WTC11 (cell line): ENCODE results near the gene GABRR2. TPM values are rescaled to one million over a fixed set of nuclear protein-coding genes. Genes with fewer than 3 reads are reported as not detected.

Experiments
- ATAC-seq: fragments of 200-7000 bp; cut with Tn5 transposase; 2 replicates; pipeline ENCODE4 v1.10.0; 2021; ENCODE audit warnings: mild to moderate bottlenecking, moderate library complexity
- CTCF ChIA-PET: fragments of 300-600 bp; sonication (Branson Sonifier 250); formaldehyde crosslinking; loops from one replicate; lab custom pipeline; 2021; ENCODE audit warnings: antibody characterized with exemption; lab: Charles Lee
- POLR2A ChIA-PET: fragments of 350-600 bp; sonication (Branson Sonifier 250); formaldehyde crosslinking; loops from one replicate; lab custom pipeline; 2021; ENCODE audit warnings: antibody characterized with exemption; lab: Charles Lee
- DNase-seq: peaks from one replicate; pipeline ENCODE4 v3.0.0; 2021; ENCODE audit warnings: low spot score
- H3K27ac Mint-ChIP-seq: 2 replicates; pipeline ENCODE4 v1.8.0; 2021; ENCODE audit warnings: mixed read lengths
- H3K27me3 Mint-ChIP-seq: 2 replicates; pipeline ENCODE4 v1.8.0; 2021; ENCODE audit warnings: low read depth, mild to moderate bottlenecking, moderate library complexity, mixed read lengths
- H3K36me3 Mint-ChIP-seq: 2 replicates; pipeline ENCODE4 v1.8.0; 2021; ENCODE audit warnings: mixed read lengths
- H3K4me1 Mint-ChIP-seq: 2 replicates; pipeline ENCODE4 v1.8.0; 2022; ENCODE audit warnings: mixed read lengths
- H3K4me3 Mint-ChIP-seq: 2 replicates; pipeline ENCODE4 v1.8.0; 2021; ENCODE audit warnings: mild to moderate bottlenecking, moderate library complexity, mixed read lengths
- H3K9me3 Mint-ChIP-seq: 2 replicates; pipeline ENCODE4 v1.8.0; 2021; ENCODE audit warnings: mixed read lengths
- ATF1 ChIP-seq: sonication (generic); formaldehyde crosslinking; IDR thresholded peaks from 2 replicates; pipeline ENCODE4 v1.8.1; 2023; ENCODE audit warnings: mild to moderate bottlenecking, moderate library complexity, missing genetic modification reagents
- ETV6 ChIP-seq: sonication (generic); formaldehyde crosslinking; IDR thresholded peaks from 2 replicates; pipeline ENCODE4 v1.8.1; 2022; ENCODE audit warnings: mild to moderate bottlenecking, missing genetic modification reagents
- FOXK1 ChIP-seq: sonication (generic); formaldehyde crosslinking; IDR thresholded peaks from 2 replicates; pipeline ENCODE4 v1.8.0; 2022; ENCODE audit warnings: mild to moderate bottlenecking, moderate library complexity, missing genetic modification reagents
- MYBL2 ChIP-seq: sonication (generic); formaldehyde crosslinking; IDR thresholded peaks from 2 replicates; pipeline ENCODE4 v1.8.1; 2023; ENCODE audit warnings: mild to moderate bottlenecking, moderate library complexity, missing genetic modification reagents
- NR3C1 ChIP-seq: sonication (generic); formaldehyde crosslinking; conservative IDR thresholded peaks from 2 replicates; pipeline ENCODE4 v1.8.1; 2023; ENCODE audit warnings: low read depth, mild to moderate bottlenecking, missing genetic modification reagents
- PRRX2 ChIP-seq: fragments of 250-450 bp; sonication (Bioruptor Pico); IDR thresholded peaks from 2 replicates; pipeline ENCODE4 v1.8.0; 2021; ENCODE audit warnings: mild to moderate bottlenecking
- SMAD3 ChIP-seq: sonication (generic); formaldehyde crosslinking; IDR thresholded peaks from 2 replicates; pipeline ENCODE4 v1.8.0; 2022; ENCODE audit warnings: missing genetic modification reagents, mild to moderate bottlenecking, borderline replicate concordance
- SP1 ChIP-seq: sonication (generic); formaldehyde crosslinking; conservative IDR thresholded peaks from 2 replicates; pipeline ENCODE4 v1.8.1; 2022; ENCODE audit warnings: missing genetic modification reagents
- TEAD1 ChIP-seq: sonication (generic); formaldehyde crosslinking; IDR thresholded peaks from 2 replicates; pipeline ENCODE4 v1.8.0; 2022; ENCODE audit warnings: mild to moderate bottlenecking, missing genetic modification reagents
- total RNA-seq: library from RNA; stranded (reverse); gene quantifications from 3 replicates; pipeline ENCODE4 v1.2.3, GENCODE V29; 2021
- TF ChIP-seq, protein P1 (sequence below): sonication (generic); formaldehyde crosslinking; IDR thresholded peaks from 2 replicates; pipeline ENCODE4 v1.8.1; 2023; ENCODE audit warnings: mild to moderate bottlenecking, missing genetic modification reagents
- TF ChIP-seq, protein P2 (sequence below): fragments of 250-450 bp; sonication (Bioruptor Pico); IDR thresholded peaks from 2 replicates; pipeline ENCODE4 v1.9.0; 2021; ENCODE audit warnings: mild to moderate bottlenecking, borderline replicate concordance
- TF ChIP-seq, protein P3 (sequence below): sonication (generic); formaldehyde crosslinking; IDR thresholded peaks from 2 replicates; pipeline ENCODE4 v1.8.1; 2023; ENCODE audit warnings: mild to moderate bottlenecking, missing genetic modification reagents, moderate library complexity
- TF ChIP-seq, protein P4 (sequence below): sonication (generic); formaldehyde crosslinking; IDR thresholded peaks from 2 replicates; pipeline ENCODE4 v1.8.1; 2022; ENCODE audit warnings: low read depth, mild to moderate bottlenecking, moderate library complexity, missing genetic modification reagents, borderline replicate concordance
- TF ChIP-seq, protein P5 (sequence below): sonication (generic); formaldehyde crosslinking; IDR thresholded peaks from 2 replicates; pipeline ENCODE4 v1.8.0; 2023; ENCODE audit warnings: mild to moderate bottlenecking, missing genetic modification reagents
- TF ChIP-seq, protein P6 (sequence below): sonication (generic); formaldehyde crosslinking; conservative IDR thresholded peaks from 2 replicates; pipeline ENCODE4 v1.8.1; 2022; ENCODE audit warnings: mild to moderate bottlenecking, missing genetic modification reagents

Gene GABRR2
- total RNA-seq, 1 experiment from 2014 or later: not detected

DNA sequence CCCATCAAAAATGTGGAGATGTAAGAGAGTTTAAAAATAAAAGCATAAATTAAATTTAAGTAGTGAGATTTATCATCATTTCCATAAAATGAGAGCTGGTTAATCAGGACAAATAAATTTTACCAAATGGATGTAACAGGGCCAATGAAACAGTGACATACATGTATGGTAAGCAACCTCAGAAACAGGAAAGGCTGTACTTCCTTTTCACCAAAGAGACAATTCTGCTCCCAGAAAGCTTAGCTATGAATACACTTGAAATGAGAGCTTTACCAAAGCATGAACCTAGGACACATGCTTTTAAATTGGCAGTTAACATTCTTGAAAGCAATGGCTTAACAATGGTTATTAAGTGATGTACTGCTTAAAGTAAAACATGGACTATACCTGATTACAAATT is 49.5 kb upstream of the GABRR2 start (continued):
- TF ChIP-seq, protein P1, sequence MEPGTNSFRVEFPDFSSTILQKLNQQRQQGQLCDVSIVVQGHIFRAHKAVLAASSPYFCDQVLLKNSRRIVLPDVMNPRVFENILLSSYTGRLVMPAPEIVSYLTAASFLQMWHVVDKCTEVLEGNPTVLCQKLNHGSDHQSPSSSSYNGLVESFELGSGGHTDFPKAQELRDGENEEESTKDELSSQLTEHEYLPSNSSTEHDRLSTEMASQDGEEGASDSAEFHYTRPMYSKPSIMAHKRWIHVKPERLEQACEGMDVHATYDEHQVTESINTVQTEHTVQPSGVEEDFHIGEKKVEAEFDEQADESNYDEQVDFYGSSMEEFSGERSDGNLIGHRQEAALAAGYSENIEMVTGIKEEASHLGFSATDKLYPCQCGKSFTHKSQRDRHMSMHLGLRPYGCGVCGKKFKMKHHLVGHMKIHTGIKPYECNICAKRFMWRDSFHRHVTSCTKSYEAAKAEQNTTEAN (CRISPR knock-in tag): no peak
- TF ChIP-seq PRRX2 (CRISPR knock-in tag): no peak
- no peak for TF ChIP-seq ATF1
- TF ChIP-seq, protein P2, sequence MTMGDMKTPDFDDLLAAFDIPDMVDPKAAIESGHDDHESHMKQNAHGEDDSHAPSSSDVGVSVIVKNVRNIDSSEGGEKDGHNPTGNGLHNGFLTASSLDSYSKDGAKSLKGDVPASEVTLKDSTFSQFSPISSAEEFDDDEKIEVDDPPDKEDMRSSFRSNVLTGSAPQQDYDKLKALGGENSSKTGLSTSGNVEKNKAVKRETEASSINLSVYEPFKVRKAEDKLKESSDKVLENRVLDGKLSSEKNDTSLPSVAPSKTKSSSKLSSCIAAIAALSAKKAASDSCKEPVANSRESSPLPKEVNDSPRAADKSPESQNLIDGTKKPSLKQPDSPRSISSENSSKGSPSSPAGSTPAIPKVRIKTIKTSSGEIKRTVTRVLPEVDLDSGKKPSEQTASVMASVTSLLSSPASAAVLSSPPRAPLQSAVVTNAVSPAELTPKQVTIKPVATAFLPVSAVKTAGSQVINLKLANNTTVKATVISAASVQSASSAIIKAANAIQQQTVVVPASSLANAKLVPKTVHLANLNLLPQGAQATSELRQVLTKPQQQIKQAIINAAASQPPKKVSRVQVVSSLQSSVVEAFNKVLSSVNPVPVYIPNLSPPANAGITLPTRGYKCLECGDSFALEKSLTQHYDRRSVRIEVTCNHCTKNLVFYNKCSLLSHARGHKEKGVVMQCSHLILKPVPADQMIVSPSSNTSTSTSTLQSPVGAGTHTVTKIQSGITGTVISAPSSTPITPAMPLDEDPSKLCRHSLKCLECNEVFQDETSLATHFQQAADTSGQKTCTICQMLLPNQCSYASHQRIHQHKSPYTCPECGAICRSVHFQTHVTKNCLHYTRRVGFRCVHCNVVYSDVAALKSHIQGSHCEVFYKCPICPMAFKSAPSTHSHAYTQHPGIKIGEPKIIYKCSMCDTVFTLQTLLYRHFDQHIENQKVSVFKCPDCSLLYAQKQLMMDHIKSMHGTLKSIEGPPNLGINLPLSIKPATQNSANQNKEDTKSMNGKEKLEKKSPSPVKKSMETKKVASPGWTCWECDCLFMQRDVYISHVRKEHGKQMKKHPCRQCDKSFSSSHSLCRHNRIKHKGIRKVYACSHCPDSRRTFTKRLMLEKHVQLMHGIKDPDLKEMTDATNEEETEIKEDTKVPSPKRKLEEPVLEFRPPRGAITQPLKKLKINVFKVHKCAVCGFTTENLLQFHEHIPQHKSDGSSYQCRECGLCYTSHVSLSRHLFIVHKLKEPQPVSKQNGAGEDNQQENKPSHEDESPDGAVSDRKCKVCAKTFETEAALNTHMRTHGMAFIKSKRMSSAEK (CRISPR knock-in tag): no peak
- TF ChIP-seq, protein P3, sequence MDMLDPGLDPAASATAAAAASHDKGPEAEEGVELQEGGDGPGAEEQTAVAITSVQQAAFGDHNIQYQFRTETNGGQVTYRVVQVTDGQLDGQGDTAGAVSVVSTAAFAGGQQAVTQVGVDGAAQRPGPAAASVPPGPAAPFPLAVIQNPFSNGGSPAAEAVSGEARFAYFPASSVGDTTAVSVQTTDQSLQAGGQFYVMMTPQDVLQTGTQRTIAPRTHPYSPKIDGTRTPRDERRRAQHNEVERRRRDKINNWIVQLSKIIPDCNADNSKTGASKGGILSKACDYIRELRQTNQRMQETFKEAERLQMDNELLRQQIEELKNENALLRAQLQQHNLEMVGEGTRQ: no peak
- no peak for TF ChIP-seq MYBL2 (CRISPR knock-in tag)
- TF ChIP-seq FOXK1: no peak
- TF ChIP-seq TEAD1 (CRISPR knock-in tag): no peak

DNA sequence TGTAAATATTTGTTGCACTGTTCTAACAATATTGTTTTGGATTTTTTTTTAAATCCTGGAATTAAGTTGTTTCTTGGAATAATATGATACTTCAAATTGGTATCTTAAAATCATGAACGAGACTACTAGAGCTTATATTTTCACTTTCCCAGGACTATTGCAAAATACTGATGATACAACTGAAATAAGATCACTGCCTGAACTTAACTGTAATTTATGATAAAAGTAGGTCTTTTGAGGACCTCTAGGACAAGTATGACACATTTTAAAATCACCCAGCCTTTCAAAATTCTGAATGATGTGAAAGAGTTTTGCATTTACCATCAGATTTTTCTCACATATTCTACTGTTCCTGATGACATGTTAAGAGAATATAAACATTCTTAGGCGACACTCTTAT is 46.1 kb upstream of the GABRR2 start:
- Mint-ChIP-seq H3K27ac (no peak overlapping the region), H3K9me3 (no peaks in the 10 kb centered on the region), H3K27me3 (peaks cover 18% of the 10 kb centered on the region)
- no peak for TF ChIP-seq ETV6 (CRISPR knock-in tag)
- TF ChIP-seq, protein P4, sequence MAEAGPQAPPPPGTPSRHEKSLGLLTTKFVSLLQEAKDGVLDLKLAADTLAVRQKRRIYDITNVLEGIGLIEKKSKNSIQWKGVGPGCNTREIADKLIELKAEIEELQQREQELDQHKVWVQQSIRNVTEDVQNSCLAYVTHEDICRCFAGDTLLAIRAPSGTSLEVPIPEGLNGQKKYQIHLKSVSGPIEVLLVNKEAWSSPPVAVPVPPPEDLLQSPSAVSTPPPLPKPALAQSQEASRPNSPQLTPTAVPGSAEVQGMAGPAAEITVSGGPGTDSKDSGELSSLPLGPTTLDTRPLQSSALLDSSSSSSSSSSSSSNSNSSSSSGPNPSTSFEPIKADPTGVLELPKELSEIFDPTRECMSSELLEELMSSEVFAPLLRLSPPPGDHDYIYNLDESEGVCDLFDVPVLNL (CRISPR knock-in tag): no peak
- TF ChIP-seq, protein P5, sequence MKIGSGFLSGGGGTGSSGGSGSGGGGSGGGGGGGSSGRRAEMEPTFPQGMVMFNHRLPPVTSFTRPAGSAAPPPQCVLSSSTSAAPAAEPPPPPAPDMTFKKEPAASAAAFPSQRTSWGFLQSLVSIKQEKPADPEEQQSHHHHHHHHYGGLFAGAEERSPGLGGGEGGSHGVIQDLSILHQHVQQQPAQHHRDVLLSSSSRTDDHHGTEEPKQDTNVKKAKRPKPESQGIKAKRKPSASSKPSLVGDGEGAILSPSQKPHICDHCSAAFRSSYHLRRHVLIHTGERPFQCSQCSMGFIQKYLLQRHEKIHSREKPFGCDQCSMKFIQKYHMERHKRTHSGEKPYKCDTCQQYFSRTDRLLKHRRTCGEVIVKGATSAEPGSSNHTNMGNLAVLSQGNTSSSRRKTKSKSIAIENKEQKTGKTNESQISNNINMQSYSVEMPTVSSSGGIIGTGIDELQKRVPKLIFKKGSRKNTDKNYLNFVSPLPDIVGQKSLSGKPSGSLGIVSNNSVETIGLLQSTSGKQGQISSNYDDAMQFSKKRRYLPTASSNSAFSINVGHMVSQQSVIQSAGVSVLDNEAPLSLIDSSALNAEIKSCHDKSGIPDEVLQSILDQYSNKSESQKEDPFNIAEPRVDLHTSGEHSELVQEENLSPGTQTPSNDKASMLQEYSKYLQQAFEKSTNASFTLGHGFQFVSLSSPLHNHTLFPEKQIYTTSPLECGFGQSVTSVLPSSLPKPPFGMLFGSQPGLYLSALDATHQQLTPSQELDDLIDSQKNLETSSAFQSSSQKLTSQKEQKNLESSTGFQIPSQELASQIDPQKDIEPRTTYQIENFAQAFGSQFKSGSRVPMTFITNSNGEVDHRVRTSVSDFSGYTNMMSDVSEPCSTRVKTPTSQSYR (CRISPR knock-in tag): no peak
- TF ChIP-seq NR3C1 (CRISPR knock-in tag): no peak
- TF ChIP-seq SP1 (CRISPR knock-in tag): no peak
- TF ChIP-seq, protein P6, sequence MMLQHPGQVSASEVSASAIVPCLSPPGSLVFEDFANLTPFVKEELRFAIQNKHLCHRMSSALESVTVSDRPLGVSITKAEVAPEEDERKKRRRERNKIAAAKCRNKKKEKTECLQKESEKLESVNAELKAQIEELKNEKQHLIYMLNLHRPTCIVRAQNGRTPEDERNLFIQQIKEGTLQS: no peak
- TF ChIP-seq SMAD3 (CRISPR knock-in tag): no peak
- TF ChIP-seq, all 79 proteins: peak for 0
- ChIA-PET POLR2A (no interaction called here), CTCF (interaction anchor here (1.0 to 2.9 kb wide), 3 partner anchors 11 to 52 kb away, joined by 3 to 17 read pairs (median 3); no protein-coding TSS in a partner anchor)
- peaks cover 5% of the 10 kb centered on the region; the same call in 1 of the 2 replicates for H3K4me1 Mint-ChIP-seq
- DNase-seq (no peak), ATAC-seq (no peak)
- H3K4me3 Mint-ChIP-seq: no peak overlapping the region
- H3K36me3 Mint-ChIP-seq: no peaks in the 10 kb centered on the region
